Stomach (tissue), 4 donors: Measurements from ENCODE around the gene ERC2.

Experiments used
- CTCF ChIP-seq, 7 experiments: fragments of 450-650 bp in 4 of 7; fragments of 200-600 bp in 3 of 7; sonication (generic) in 3 of 7; IDR thresholded peaks; one replicate each; pipeline ENCODE4 v1.5.1; 2016 to 2019; ENCODE audit warnings: antibody characterized with exemption in 7 of 7, control low read depth in 2 of 7, mild to moderate bottlenecking in 1 of 7
- EP300 ChIP-seq: sonication (generic); formaldehyde crosslinking; IDR thresholded peaks from one replicate; pipeline ENCODE4 v1.6.1; 2017; ENCODE audit warnings: antibody characterized with exemption
- POLR2A ChIP-seq, 4 donors: fragments of 450-650 bp; IDR thresholded peaks; one replicate each; pipeline ENCODE4 v1.6.1; 2016; ENCODE audit warnings: antibody characterized with exemption in 4 of 4, control low read depth in 2 of 4, mild to moderate bottlenecking in 1 of 4, moderate library complexity in 1 of 4

- TF ChIP-seq EP300 (no peak), CTCF (IDR thresholded peaks at IDR 0.05) (no peak), POLR2A (IDR thresholded peaks at IDR 0.05) (no peak)
Observed at GRCh38 chr3:55607175-55607574, 861.1 kb downstream of the ERC2 start.
